GM12872 (cell line): ENCODE results near the gene TMEM186.

Experiments
- CTCF ChIP-seq: IDR thresholded peaks from 3 replicates; pipeline ENCODE4 v1.5.1; 2011; ENCODE audit warnings: low read depth, mild to moderate bottlenecking, low read length, moderate library complexity; ENCODE audit not compliant: insufficient read depth

TMEM186 gene

GRCh38 chr16:8797364-8798173 is at the start of gene TMEM186, which contains the start of gene PMM2:
Gene TMEM186, minus strand, starts transcription at chr16:8797639. Its CDS starts 25 bp downstream, at chr16:8797614.
Gene PMM2, plus strand, starts transcription at chr16:8797839. Its CDS starts 44 bp downstream, at chr16:8797883.
- no peak for TF ChIP-seq CTCF

GRCh38 chr16:8847145-8847544 is 49.7 kb upstream of the TMEM186 start:
- no peak for TF ChIP-seq CTCF

GRCh38 chr16:8846401-8846932 is 49.0 kb upstream of the TMEM186 start:
- TF ChIP-seq CTCF, result no peak

- TF ChIP-seq CTCF, result no peak
Measured at GRCh38 chr16:8845699-8846298, 48.4 kb upstream of the TMEM186 start.

- TF ChIP-seq CTCF, result no peak
Measured at GRCh38 chr16:8832717-8833105, 35.3 kb upstream of the TMEM186 start.

GRCh38 chr16:8831871-8832716 is 34.7 kb upstream of the TMEM186 start:
- no peak for TF ChIP-seq CTCF

GRCh38 chr16:8831450-8831849 is 34.0 kb upstream of the TMEM186 start:
- TF ChIP-seq CTCF, result no peak
